ENCODE measurements around the gene FRRS1.
A peak's percentile ranks its signal among the peaks of the same experiment; 100 is the strongest.

FRRS1 gene

DNA sequence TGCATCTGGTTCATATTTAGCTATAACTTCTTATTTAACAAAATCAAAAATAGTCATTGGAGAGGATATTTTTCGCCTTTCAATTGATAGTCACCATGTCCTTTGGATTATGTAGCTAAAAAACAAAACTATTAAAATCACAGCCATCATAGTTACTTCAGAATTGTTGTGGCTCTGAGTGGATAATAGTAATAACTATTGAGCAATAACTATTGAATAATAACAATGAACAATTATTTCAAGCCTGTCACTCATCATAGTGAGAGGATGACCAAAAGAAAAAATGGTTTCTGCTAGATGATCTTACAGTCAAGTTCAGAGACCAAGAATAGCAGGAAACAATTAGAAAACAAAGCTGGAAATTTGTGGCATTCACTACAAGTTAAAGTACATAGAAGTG, 45.3 kb upstream of the FRRS1 start:
- H3K36me3 ChIP-seq (ENCODE audit: control insufficient read depth in 2 of 2, insufficient read depth in 1 of 2, low read length in 2 of 2): no peaks in the 10 kb centered on the region
- no peak overlapping the region for H3K27ac ChIP-seq (ENCODE audit: extremely low read depth, low read depth, low read length)
- no peak overlapping the region for H3K4me3 ChIP-seq (ENCODE audit: low read depth, low read length)
- no peaks in the 10 kb centered on the region for H3K4me1 ChIP-seq (ENCODE audit: control insufficient read depth, insufficient read depth, low read length)
- ChIA-PET CTCF (interaction anchor here (0.6 to 0.9 kb wide), 2 partner anchors 628 to 652 kb away, joined by 3 to 4 read pairs; no protein-coding TSS in a partner anchor), POLR2A (no interaction called here)
- no peaks in the 10 kb centered on the region for H3K9me3 ChIP-seq (ENCODE audit: control insufficient read depth, insufficient read depth, low read depth, low read length)
- TF ChIP-seq ZBTB20 (tag by site-specific recombination; IDR thresholded peaks at IDR 0.05): no peak
- no peak for TF ChIP-seq TRIM28 (IDR thresholded peaks at IDR 0.05; ENCODE audit: borderline replicate concordance, low read length)
- TF ChIP-seq ZNF560 (tag by site-specific recombination; IDR thresholded peaks at IDR 0.05; ENCODE audit: borderline replicate concordance): no peak
- no peak for TF ChIP-seq ZNF169 (tag by site-specific recombination; IDR thresholded peaks at IDR 0.05)
- TF ChIP-seq ZNF571 (tag by site-specific recombination; IDR thresholded peaks at IDR 0.05): no peak
- no peak for TF ChIP-seq ZBTB44 (tag by site-specific recombination; IDR thresholded peaks at IDR 0.05)
- no peak for TF ChIP-seq ZFHX2 (tag by site-specific recombination; conservative IDR thresholded peaks at IDR 0.05)
- no peak for TF ChIP-seq ZNF391 (tag by site-specific recombination; IDR thresholded peaks at IDR 0.05; ENCODE audit: borderline replicate concordance, low read depth)
- no peak for TF ChIP-seq ZNF530 (tag by site-specific recombination; IDR thresholded peaks at IDR 0.05; ENCODE audit: low read depth)
- TF ChIP-seq, protein P1, sequence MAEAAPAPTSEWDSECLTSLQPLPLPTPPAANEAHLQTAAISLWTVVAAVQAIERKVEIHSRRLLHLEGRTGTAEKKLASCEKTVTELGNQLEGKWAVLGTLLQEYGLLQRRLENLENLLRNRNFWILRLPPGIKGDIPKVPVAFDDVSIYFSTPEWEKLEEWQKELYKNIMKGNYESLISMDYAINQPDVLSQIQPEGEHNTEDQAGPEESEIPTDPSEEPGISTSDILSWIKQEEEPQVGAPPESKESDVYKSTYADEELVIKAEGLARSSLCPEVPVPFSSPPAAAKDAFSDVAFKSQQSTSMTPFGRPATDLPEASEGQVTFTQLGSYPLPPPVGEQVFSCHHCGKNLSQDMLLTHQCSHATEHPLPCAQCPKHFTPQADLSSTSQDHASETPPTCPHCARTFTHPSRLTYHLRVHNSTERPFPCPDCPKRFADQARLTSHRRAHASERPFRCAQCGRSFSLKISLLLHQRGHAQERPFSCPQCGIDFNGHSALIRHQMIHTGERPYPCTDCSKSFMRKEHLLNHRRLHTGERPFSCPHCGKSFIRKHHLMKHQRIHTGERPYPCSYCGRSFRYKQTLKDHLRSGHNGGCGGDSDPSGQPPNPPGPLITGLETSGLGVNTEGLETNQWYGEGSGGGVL (tag by site-specific recombination; IDR thresholded peaks at IDR 0.05): no peak

- no peaks in the 10 kb centered on the region for H3K9me3 ChIP-seq (ENCODE audit: control insufficient read depth, insufficient read depth, low read depth, low read length)
- POLR2A ChIA-PET: no interaction called here
- no peak overlapping the region for H3K4me3 ChIP-seq (ENCODE audit: low read depth, low read length)
- TF ChIP-seq, protein P2, sequence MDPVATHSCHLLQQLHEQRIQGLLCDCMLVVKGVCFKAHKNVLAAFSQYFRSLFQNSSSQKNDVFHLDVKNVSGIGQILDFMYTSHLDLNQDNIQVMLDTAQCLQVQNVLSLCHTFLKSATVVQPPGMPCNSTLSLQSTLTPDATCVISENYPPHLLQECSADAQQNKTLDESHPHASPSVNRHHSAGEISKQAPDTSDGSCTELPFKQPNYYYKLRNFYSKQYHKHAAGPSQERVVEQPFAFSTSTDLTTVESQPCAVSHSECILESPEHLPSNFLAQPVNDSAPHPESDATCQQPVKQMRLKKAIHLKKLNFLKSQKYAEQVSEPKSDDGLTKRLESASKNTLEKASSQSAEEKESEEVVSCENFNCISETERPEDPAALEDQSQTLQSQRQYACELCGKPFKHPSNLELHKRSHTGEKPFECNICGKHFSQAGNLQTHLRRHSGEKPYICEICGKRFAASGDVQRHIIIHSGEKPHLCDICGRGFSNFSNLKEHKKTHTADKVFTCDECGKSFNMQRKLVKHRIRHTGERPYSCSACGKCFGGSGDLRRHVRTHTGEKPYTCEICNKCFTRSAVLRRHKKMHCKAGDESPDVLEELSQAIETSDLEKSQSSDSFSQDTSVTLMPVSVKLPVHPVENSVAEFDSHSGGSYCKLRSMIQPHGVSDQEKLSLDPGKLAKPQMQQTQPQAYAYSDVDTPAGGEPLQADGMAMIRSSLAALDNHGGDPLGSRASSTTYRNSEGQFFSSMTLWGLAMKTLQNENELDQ (tag by site-specific recombination; IDR thresholded peaks at IDR 0.05; ENCODE audit: low read depth): no peak
- H3K36me3 ChIP-seq (ENCODE audit: control insufficient read depth in 2 of 2, insufficient read depth in 1 of 2, low read length in 2 of 2): no peaks in the 10 kb centered on the region
- H3K4me1 ChIP-seq (ENCODE audit: control insufficient read depth, insufficient read depth, low read length): no peaks in the 10 kb centered on the region
- H3K27ac ChIP-seq (ENCODE audit: extremely low read depth, low read depth, low read length): no peak overlapping the region
- CTCF ChIA-PET: interaction anchor here (0.6 kb wide), 1 partner anchor 629 kb away, joined by 3 read pairs; no protein-coding TSS in a partner anchor
Measured at GRCh38 chr1:99811075-99811474, 44.6 kb upstream of the FRRS1 start.

GRCh38 chr1:99808391-99809115, 42.1 kb upstream of the FRRS1 start:
- POLR2A ChIA-PET: no interaction called here
- Histone ChIP-seq H3K4me1 (ENCODE audit: control insufficient read depth, insufficient read depth, low read length) (no peaks in the 10 kb centered on the region), H3K9me3 (ENCODE audit: control insufficient read depth, insufficient read depth, low read depth, low read length) (no peaks in the 10 kb centered on the region), H3K27ac (ENCODE audit: extremely low read depth, low read depth, low read length) (no peak overlapping the region), H3K36me3 (ENCODE audit: control insufficient read depth in 2 of 2, insufficient read depth in 1 of 2, low read length in 2 of 2) (no peaks in the 10 kb centered on the region), H3K4me3 (ENCODE audit: low read depth, low read length) (no peak overlapping the region)
- CTCF ChIA-PET: interaction anchor here (0.5 to 1.9 kb wide), 3 partner anchors 474 to 1713 kb away, joined by 3 to 7 read pairs (median 6); no protein-coding TSS in a partner anchor
- TF ChIP-seq ZNF501 (tag by site-specific recombination; IDR thresholded peaks at IDR 0.05) (0 out of 2 replicates have a peak, but pooled peaks have one; percentile 47), ZNF132 (tag by site-specific recombination; IDR thresholded peaks at IDR 0.05; ENCODE audit: borderline replicate concordance) (no peak), ZNF335 (tag by site-specific recombination; conservative IDR thresholded peaks at IDR 0.05) (0 out of 2 replicates have a peak, but pooled peaks have one; percentile 16), ZIC2 (tag by site-specific recombination; IDR thresholded peaks at IDR 0.05) (no peak), ZNF843 (tag by site-specific recombination; IDR thresholded peaks at IDR 0.05) (no peak), GLIS1 (tag by site-specific recombination; IDR thresholded peaks at IDR 0.05) (peak; percentile 63; the same call in 1 of the 2 replicates), EGR2 (tag by site-specific recombination; IDR thresholded peaks at IDR 0.05; ENCODE audit: low read depth) (peak; percentile 59; the same call in 1 of the 2 replicates), ZNF654 (tag by site-specific recombination; IDR thresholded peaks at IDR 0.05; ENCODE audit: low read depth) (peak; percentile 97), ZFP69B (tag by site-specific recombination; IDR thresholded peaks at IDR 0.05) (peak; percentile 94), ZNF366 (tag by site-specific recombination; conservative IDR thresholded peaks at IDR 0.05) (0 out of 2 replicates have a peak, but pooled peaks have one; percentile 23)
- TF ChIP-seq, protein P3, sequence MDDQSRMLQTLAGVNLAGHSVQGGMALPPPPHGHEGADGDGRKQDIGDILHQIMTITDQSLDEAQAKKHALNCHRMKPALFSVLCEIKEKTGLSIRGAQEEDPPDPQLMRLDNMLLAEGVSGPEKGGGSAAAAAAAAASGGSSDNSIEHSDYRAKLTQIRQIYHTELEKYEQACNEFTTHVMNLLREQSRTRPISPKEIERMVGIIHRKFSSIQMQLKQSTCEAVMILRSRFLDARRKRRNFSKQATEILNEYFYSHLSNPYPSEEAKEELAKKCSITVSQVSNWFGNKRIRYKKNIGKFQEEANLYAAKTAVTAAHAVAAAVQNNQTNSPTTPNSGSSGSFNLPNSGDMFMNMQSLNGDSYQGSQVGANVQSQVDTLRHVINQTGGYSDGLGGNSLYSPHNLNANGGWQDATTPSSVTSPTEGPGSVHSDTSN (CRISPR knock-in tag; IDR thresholded peaks at IDR 0.05): no peak
- TF ChIP-seq, protein P4, sequence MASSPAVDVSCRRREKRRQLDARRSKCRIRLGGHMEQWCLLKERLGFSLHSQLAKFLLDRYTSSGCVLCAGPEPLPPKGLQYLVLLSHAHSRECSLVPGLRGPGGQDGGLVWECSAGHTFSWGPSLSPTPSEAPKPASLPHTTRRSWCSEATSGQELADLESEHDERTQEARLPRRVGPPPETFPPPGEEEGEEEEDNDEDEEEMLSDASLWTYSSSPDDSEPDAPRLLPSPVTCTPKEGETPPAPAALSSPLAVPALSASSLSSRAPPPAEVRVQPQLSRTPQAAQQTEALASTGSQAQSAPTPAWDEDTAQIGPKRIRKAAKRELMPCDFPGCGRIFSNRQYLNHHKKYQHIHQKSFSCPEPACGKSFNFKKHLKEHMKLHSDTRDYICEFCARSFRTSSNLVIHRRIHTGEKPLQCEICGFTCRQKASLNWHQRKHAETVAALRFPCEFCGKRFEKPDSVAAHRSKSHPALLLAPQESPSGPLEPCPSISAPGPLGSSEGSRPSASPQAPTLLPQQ (tag by site-specific recombination; IDR thresholded peaks at IDR 0.05): peak; percentile 99

Data from HEK293 (cell line).